NCI-H2196 (cell line): ENCODE measurements around the gene STX18.
"Not testable (repeated sequence)": the region's sequence is repeated elsewhere in the genome, so short reads cannot be mapped to it uniquely, and the experiment has no call there.

Experiments used
- DNase-seq: peaks from one replicate; lab custom pipeline; 2025; ENCODE audit not compliant: unreplicated experiment; lab: John Stamatoyannopoulos, UW

STX18 gene

GRCh38 chr4:4422117-4422516, 119.7 kb downstream of the STX18 start:
- not testable (repeated sequence) for DNase-seq

- DNase-seq = no peak
These were observed 120.5 kb downstream of the STX18 start for GRCh38 chr4:4421356-4421755.

- no peak for DNase-seq
These were observed 121.4 kb downstream of the STX18 start for GRCh38 chr4:4420421-4420820.

- no peak for DNase-seq
These were observed 122.0 kb downstream of the STX18 start for GRCh38 chr4:4419896-4420295.

- DNase-seq = no peak
These were observed 123.0 kb downstream of the STX18 start for GRCh38 chr4:4418676-4419390.

GRCh38 chr4:4417886-4418285, 124.0 kb downstream of the STX18 start:
- no peak for DNase-seq

- DNase-seq = no peak
These were observed 124.9 kb downstream of the STX18 start for GRCh38 chr4:4416981-4417380.

- DNase-seq = no peak
These were observed 125.7 kb downstream of the STX18 start for GRCh38 chr4:4415806-4416805.

GRCh38 chr4:4415107-4415805, 126.6 kb downstream of the STX18 start:
- no peak for DNase-seq

GRCh38 chr4:4413806-4414205, 128.0 kb downstream of the STX18 start:
- no peak for DNase-seq

GRCh38 chr4:4413373-4413725, 128.5 kb downstream of the STX18 start:
- no peak for DNase-seq

GRCh38 chr4:4412641-4413372, 129.0 kb downstream of the STX18 start:
- DNase-seq = no peak

GRCh38 chr4:4411906-4412305, 129.9 kb downstream of the STX18 start:
- DNase-seq = no peak

- no peak for DNase-seq
These were observed 131.6 kb downstream of the STX18 start for GRCh38 chr4:4410271-4410670.

GRCh38 chr4:4409416-4410115, 132.3 kb downstream of the STX18 start:
- DNase-seq = no peak

GRCh38 chr4:4408576-4409335, 133.1 kb downstream of the STX18 start:
- no peak for DNase-seq

- no peak for DNase-seq
These were observed 133.7 kb downstream of the STX18 start for GRCh38 chr4:4408132-4408523.

GRCh38 chr4:4407299-4408131, 134.3 kb downstream of the STX18 start:
- no peak for DNase-seq
